Activated effector memory CD4-positive, alpha-beta T cell treated with anti-CD3 and anti-CD28 coated beads, Interleukin-2, amount 50 U/mL, for 16 hours (primary cell): ENCODE results near the gene LMNTD2.

Source experiments
- DNase-seq: peaks from one replicate; pipeline ENCODE4 v3.0.0-alpha.2; 2020

LMNTD2 gene, protein sequence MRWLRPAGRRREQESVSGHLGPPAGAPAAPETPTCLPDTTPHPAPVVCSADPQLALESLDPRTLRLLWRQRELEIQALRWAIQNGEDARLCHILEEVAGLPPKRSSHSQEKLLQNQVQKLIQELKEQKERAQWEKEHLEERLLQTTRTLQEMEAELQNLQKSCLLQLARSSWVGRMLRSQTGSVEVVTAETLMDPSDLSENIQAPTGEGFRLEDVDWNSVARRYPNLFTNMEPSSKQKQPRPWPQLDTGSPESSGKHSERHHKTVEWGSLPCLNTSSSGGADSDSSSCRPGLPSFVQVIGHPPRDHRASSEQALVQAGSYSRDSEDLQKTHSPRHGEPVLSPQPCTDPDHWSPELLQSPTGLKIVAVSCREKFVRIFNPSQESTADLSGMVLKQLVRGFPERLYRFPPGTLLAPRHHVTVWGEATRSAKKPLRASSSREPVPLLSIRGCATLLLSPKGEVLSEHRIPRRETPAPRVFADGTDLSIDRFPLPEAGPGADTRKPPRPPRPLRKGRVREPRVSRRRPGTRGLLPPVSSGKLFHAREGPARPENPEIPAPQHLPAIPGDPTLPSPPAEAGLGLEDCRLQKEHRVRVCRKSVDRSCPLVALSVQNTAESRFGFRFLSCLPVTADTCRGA

DNA sequence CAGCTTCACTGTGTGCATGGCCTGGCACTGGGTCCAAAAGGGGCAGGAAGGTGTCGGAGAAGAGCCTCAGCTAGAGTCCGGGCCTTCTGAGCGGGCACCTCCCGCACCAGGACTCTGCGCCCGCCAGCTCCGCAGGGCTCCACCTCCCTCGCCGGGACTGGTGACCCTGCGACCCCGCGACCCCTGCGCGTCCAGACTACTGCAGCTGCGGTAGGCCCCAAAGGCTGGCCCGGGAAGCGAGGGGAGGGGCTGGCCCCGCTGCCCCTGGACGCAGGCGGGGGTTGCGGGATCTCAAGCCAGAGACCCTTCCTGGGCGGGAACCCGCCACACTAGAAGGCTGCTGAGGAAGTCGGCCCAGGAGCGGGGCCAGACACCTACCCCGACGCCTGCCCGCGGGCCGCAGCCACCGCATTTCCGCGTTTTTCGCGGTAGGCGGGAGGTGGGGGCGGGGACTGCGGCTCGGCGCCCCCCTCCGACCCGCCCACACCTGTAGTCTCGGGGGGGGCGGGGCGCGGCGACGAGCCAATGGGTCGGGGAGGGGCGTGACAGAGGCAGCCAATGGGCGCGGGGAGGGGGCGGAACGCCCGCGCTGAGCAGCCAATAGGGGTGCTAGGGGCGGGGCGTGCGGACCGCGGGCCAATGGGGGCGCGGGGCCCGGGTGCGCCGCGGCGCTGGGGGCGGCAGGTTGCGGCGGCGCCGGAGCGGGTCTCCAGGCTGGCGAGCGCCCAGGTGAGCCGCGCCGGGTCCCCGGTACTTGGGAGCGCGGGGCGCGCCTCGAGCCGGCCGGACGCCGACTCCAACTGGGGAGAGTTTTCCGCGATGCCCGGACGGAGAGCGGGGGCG lies at the start of gene LMNTD2, which contains the start of gene RASSF7:
TSS of gene LMNTD2 (minus strand) at position 434 of the 843 bp plus-strand sequence. CDS start at position 412, 22 bp downstream.
TSS of gene RASSF7 (plus strand) at position 666 of the 843 bp plus-strand sequence. CDS start 799 bp downstream, outside the sequence.
- peak; percentile 98 for DNase-seq

DNA sequence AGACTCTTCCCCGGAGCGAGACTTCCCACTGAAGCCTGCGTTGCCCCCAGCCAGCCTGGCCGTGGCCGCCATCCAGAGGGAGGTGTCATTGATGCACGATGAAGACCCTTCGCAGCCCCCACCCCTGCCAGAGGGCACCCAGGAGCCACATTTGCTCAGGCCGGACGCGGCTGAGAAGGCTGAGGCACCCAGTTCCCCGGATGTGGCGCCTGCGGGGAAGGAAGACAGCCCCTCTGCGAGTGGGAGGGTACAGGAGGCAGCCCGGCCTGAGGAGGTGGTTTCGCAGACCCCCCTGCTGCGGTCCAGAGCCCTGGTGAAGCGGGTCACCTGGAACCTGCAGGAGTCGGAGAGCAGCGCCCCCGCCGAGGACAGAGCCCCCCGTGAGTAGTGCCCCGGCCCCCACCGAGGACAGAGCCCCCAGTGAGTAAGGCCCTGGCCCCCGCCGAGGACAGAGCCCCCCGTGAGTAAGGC lies 48.8 kb upstream of the LMNTD2 start:
- DNase-seq, result no peak

GRCh38 chr11:608791-609251 lies 48.3 kb upstream of the LMNTD2 start:
- DNase-seq, result no peak

DNA sequence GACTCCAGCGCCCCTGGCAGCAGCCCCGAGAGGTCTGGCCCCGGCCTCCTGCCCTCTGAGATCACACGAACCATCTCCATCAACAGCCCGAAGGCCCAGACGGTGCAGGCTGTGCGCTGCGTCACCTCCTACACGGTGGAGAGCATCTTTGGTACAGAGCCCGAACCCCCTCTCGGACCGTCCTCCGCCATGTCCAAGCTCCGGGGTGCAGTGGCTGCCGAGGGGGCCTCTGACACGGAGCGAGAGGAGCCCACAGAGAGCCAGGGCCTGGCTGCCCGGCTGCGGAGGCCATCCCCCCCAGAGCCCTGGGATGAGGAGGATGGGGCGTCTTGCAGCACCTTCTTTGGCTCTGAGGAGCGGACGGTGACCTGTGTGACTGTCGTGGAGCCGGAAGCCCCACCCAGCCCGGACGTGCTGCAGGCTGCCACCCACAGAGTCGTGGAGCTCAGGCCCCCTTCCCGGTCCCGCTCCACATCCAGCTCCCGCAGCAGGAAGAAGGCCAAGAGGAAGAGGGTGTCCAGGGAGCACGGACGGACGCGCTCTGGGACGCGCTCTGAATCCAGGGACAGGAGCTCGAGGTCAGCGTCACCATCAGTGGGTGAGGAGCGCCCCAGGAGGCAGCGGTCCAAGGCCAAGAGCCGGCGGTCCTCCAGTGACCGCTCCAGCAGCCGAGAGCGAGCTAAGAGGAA lies 47.6 kb upstream of the LMNTD2 start:
- DNase-seq, result no peak

- DNase-seq, result no peak
Observed at GRCh38 chr11:607020-607780, 46.7 kb upstream of the LMNTD2 start.

GRCh38 chr11:606245-606644 lies 45.7 kb upstream of the LMNTD2 start:
- no peak for DNase-seq

GRCh38 chr11:605286-606129 lies 45.0 kb upstream of the LMNTD2 start:
- no peak for DNase-seq

- no peak for DNase-seq
Observed at GRCh38 chr11:603154-603553, 42.6 kb upstream of the LMNTD2 start.

DNA sequence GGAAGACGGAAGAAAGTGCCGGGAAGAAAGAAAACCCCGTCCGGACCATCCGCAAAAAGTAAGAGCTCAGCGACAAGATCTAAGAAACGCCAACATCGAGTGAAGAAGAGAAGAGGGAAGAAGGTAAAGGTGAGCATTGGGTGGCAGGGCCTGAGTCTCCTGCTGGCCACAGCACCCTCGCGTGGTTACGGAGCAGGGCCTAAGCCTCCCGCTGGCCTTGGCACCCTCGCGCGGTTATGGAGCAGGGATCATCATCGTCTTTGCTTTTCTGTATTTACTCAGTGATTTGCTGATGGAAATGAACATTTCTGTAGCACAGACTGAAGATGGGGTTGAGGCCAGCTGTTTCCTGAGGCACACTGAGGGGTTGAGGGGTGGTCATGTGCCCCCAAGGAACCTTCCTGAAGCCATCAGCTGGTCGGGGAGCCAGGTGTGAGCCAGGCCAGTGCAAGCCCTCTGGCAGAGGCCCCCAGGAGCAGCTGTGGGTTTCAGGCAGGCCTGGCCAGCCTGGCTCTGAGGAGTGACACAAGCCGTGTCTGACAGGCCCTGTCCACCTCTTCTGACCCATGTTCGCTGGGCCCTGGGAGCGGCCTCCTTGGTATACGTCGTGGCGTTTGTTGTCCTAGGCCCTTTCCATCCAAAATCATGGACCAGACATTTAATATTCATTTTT lies 41.2 kb upstream of the LMNTD2 start:
- no peak for DNase-seq

DNA sequence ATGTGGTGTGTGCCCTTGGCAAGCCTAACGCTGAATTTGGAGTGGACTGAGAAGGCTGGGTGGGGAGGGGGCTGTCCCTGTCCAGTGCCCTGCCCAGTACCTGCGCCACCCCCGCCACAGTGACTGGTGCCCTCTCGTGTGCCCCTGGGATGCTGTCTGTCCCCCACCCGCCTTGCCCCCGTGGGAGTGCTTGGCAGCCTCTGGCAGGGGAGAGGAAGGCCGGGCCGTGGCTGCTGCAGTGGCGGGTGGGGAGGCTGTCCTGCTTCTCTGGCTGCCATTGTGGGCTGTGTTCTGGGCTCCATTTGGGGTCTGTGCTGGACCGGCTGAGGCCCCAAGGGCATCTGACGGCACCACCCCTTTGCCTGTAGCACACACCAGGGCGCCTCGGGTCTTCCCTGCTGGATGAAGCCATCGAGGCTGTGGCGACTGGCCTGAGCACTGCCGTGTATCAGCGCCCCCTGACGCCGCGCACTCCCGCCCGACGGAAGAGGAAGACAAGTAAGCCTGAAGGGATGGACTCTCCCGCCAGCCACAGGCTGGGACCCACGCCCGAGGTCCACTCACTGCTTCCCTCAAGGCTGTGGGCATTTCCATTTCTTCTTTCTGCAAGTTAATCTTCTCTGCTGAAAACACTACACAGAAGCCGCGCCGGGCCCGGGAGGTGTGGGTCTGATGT lies 37.6 kb upstream of the LMNTD2 start:
- DNase-seq, result no peak

- no peak for DNase-seq
Observed at GRCh38 chr11:597166-597725, 36.7 kb upstream of the LMNTD2 start.

GRCh38 chr11:596374-596773 lies 35.8 kb upstream of the LMNTD2 start:
- no peak for DNase-seq

GRCh38 chr11:595400-595799 lies 34.9 kb upstream of the LMNTD2 start:
- no peak for DNase-seq

- DNase-seq, result no peak
Observed at GRCh38 chr11:593347-593746, 32.8 kb upstream of the LMNTD2 start.

- DNase-seq, result no peak
Observed at GRCh38 chr11:592918-593317, 32.4 kb upstream of the LMNTD2 start.

- DNase-seq, result no peak
Observed at GRCh38 chr11:592501-592900, 32.0 kb upstream of the LMNTD2 start.

GRCh38 chr11:590997-591396 lies 30.5 kb upstream of the LMNTD2 start:
- DNase-seq, result no peak

DNA sequence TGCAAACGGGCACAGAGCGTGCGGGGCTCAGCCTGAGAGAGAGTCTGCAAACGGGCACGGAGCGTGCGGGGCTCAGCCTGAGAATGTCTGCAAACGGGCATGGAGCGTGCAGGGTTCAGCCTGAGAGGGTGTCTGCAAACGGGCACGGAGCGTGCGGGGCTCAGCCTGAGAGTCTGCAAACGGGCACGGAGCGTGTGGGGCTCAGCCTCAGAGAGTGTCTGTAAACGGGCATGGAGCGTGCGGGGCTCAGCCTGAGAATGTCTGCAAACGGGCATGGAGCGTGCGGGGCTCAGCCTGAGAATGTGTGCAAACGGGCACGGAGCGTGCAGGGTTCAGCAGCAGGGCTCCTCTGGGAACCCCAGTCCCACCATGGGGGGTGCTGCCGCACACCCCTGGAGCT lies 29.3 kb upstream of the LMNTD2 start:
- DNase-seq, result no peak

DNA sequence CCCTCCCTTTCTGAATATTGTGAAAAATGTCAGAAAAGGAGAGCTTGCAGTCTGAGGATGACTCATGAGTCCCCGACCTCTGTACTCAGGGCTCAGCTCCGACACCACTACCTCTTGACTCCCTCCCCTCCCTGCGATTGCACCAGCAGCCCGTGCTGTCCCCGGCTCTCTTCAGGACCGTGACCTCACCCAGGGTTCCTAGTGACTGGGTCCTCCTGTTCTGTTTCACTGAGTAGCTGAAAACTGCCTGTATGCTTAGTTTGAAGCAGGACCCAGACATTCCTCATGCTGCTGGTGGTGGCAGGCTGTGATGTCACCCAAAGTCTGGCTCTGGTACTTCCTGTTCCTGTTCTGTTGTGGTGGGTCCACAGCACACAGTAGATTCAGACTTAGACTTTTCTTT lies 27.4 kb upstream of the LMNTD2 start:
- peak; percentile 83 for DNase-seq
